ENCODE measurements around the gene EIF2AK2.

The EIF2AK2 gene

GRCh38 chr2:37085731-37086147 lies 71.0 kb downstream of the EIF2AK2 start:
- FAIRE-seq (no peak), DNase-seq (ENCODE audit: insufficient read length, low spot score) (no peak)
- TF ChIP-seq, protein P1, sequence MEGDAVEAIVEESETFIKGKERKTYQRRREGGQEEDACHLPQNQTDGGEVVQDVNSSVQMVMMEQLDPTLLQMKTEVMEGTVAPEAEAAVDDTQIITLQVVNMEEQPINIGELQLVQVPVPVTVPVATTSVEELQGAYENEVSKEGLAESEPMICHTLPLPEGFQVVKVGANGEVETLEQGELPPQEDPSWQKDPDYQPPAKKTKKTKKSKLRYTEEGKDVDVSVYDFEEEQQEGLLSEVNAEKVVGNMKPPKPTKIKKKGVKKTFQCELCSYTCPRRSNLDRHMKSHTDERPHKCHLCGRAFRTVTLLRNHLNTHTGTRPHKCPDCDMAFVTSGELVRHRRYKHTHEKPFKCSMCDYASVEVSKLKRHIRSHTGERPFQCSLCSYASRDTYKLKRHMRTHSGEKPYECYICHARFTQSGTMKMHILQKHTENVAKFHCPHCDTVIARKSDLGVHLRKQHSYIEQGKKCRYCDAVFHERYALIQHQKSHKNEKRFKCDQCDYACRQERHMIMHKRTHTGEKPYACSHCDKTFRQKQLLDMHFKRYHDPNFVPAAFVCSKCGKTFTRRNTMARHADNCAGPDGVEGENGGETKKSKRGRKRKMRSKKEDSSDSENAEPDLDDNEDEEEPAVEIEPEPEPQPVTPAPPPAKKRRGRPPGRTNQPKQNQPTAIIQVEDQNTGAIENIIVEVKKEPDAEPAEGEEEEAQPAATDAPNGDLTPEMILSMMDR (IDR thresholded peaks at IDR 0.05; ENCODE audit: insufficient read depth, missing control alignments), result no peak

DNA sequence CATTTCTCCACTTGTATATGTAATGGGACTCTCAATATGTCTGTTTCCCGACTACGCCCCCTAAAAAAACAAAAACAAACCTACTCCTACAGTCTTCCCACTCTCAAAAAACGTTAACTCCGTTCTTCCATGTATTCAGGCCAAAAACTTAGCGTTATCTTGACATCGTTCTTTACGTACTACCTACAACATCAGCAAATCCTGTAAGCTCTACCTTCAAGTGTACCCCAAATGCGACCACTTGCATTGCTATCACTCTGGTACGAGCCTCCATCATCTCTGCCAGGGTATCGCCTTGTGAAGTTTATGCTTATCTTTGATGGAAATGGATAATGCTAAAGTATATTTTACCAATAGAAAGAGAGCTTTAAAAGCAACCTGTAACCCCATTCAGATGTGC lies 72.0 kb downstream of the EIF2AK2 start:
- DNase-seq (ENCODE audit: insufficient read length, low spot score), result no peak
- no peak for FAIRE-seq
- TF ChIP-seq, protein P1 (IDR thresholded peaks at IDR 0.05; ENCODE audit: insufficient read depth, missing control alignments), result no peak

DNA sequence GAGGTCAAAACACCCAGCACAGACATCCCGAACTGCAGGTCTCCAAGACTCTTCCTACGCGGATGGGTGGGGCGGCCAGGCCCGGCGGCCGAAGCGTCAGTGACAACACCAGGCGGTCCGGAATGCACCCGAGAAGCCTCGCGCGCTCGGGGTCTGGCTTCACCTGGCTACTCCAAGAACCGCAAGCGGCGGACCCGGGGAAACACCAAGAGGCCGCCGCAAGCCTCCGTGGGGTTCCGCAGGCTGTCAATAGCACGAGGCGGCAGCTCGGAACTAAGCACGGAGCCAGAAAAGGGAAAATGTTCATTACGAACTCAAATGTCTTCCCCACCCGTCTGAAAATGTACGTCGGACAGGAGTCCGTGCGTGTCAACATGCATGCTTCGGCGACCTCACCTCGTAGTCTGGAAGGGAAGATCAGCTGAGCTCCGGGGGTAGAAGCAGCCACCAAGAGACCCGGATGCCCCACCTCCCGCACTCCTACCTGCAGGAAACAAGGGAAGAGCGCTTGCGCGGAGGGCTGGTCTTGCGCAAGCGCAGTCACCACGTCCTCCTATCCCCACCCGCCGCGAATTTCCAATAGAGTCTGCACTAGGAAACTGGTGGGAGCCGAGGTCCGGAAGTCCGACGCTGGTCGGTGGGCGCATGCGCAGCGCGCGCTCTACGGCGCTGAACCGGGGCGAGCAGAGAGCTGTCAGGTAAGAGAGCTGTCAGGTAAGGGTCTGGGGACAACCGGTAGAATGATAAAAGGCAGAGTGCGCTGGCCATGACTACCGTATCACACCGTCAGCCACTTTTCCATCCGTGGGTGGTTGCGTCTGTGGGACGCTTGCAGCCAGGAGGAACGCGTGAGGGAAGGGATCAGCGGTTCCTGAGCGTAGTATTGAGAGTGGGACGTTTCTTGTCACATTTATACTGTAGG lies 72.6 kb downstream of the EIF2AK2 start, which contains the start of the genes GPATCH11 and HEATR5B:
Gene GPATCH11 (plus strand): TSS at position 646 of the 922 bp plus-strand sequence. CDS start 3,864 bp downstream, outside the sequence.
Gene HEATR5B (minus strand): TSS at position 500 of the 922 bp plus-strand sequence. CDS start 958 bp downstream, outside the sequence.
- DNase-seq (ENCODE audit: insufficient read length, low spot score) (peak; percentile 82), FAIRE-seq (no peak)
- TF ChIP-seq, protein P1 (IDR thresholded peaks at IDR 0.05; ENCODE audit: insufficient read depth, missing control alignments), result no peak

DNA sequence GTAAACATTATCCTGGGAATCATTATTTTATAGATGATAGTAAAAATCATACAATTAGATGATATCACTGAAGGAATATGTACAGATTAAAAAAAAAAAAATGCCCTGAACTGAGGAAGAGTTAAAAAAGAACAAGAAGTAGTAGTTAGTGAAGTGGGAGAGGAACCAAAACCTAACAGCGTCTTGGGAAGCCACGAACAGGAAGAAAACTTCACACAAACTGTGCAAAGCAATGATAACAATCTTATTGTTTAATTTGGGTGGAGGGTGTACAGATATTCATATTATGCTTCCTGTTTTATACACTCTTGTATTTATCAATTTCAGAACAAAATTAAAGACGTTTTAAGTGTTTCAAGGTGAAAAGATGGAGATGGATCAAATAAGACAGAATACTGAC lies 76.1 kb downstream of the EIF2AK2 start:
- FAIRE-seq (no peak), DNase-seq (ENCODE audit: insufficient read length, low spot score) (no peak)
- TF ChIP-seq, protein P1 (IDR thresholded peaks at IDR 0.05; ENCODE audit: insufficient read depth, missing control alignments), result no peak

- FAIRE-seq (no peak), DNase-seq (ENCODE audit: insufficient read length, low spot score) (no peak)
- TF ChIP-seq, protein P1 (IDR thresholded peaks at IDR 0.05; ENCODE audit: insufficient read depth, missing control alignments), result no peak
Observed at GRCh38 chr2:37080266-37080665, 76.5 kb downstream of the EIF2AK2 start.

- no peak for DNase-seq (ENCODE audit: insufficient read length, low spot score)
- no peak for FAIRE-seq
- TF ChIP-seq, protein P1 (IDR thresholded peaks at IDR 0.05; ENCODE audit: insufficient read depth, missing control alignments), result no peak
Observed at GRCh38 chr2:37070931-37071330, 85.8 kb downstream of the EIF2AK2 start.

GRCh38 chr2:37068686-37069085 lies 88.1 kb downstream of the EIF2AK2 start:
- DNase-seq (ENCODE audit: insufficient read length, low spot score) (no peak), FAIRE-seq (no peak)
- TF ChIP-seq, protein P1 (IDR thresholded peaks at IDR 0.05; ENCODE audit: insufficient read depth, missing control alignments), result no peak

All from D721Med (cell line).